ENCODE measurements around the gene CHMP6. TPM values are rescaled to one million over a fixed set of nuclear protein-coding genes. Genes with fewer than 3 reads are reported as not detected.

The CHMP6 gene
- total and polyA plus RNA-seq, 8 donors, result 5.4 to 117 (median 24.5) TPM

DNA sequence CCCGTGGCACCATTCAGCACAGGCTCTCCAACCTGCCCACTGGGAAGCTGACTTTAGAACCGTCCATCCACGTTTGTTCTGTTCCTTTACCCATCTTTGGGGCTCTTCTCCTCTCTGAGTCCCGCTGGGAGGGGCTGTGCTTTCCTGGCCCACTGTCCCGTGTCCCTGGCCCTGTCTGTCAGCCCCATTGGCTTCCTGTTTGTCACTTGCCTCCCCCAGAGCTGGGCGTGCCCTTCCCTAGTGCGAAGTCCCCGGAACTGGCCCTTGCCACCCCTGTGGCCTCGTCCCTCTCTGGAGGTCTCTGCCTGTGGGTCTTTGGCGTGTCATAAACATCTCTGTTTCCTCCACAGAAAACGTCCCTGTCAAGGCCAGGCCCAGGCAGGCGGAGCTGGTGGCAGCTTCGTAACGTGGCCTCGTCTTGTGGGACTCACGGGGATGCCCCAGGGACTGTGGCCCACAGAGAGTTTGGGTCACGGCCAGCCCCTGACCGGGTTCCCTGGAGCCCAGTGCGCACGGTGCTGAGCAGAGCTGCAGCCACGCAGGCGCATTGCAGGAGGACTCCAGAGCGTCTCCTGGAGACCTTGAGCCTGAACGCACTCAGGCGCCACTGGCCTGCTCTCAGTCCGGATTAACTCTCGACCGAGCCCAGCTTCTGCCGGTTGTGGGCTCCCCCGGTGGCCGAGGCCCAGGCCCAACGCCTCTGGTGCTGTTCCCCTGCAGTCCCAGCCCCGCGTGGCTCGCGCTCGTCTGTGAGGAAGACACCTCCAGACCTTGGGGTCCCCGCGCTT is 7.3 kb downstream of the CHMP6 start:
- no peaks in the 10 kb centered on the region for H3K9me3 ChIP-seq
- no peak overlapping the region for H3K4me3 ChIP-seq
- peaks cover 0 to 22% (median 14%) of the 10 kb centered on the region in 3 donors for H3K27me3 ChIP-seq
- no peak overlapping the region for H3K27ac ChIP-seq
- H3K36me3 ChIP-seq, result peaks cover 39 to 65% (median 59%) of the 10 kb centered on the region in 4 donors
- peaks cover 5 to 44% (median 39%) of the 10 kb centered on the region in 4 donors for H3K4me1 ChIP-seq
- TF ChIP-seq CTCF (IDR thresholded peaks at IDR 0.05) (no peak), POLR2AphosphoS5 (IDR thresholded peaks at IDR 0.05) (no peak), EP300 (IDR thresholded peaks at IDR 0.05) (no peak), POLR2A (IDR thresholded peaks at IDR 0.05) (no peak)
- 89 to 93% (median 90%) methylated on average over 15 to 39 of the region's 39 CpGs for WGBS, 5 donors
- no peak for DNase-seq
- intact Hi-C loops (cut with DNase I; ENCODE audit: low total_unique reads), result loop anchor here (10.0 kb wide), 1 partner anchor 106 kb away; no protein-coding TSS in a partner anchor

- intact Hi-C loops (cut with DNase I; ENCODE audit: low total_unique reads), result loop anchor here (10.0 kb wide), 1 partner anchor 105 kb away; no protein-coding TSS in a partner anchor
- H3K9me3 ChIP-seq, result no peaks in the 10 kb centered on the region
- no peak overlapping the region for H3K27ac ChIP-seq
- WGBS, 5 donors, result 89 to 94% (median 92%) methylated on average over 21 to 40 of the region's 40 CpGs
- DNase-seq, result no peak
- H3K4me1 ChIP-seq, result peaks cover 13 to 46% (median 41%) of the 10 kb centered on the region in 4 donors
- H3K27me3 ChIP-seq, result peaks cover 6 to 30% (median 22%) of the 10 kb centered on the region in 3 donors
- TF ChIP-seq POLR2AphosphoS5 (IDR thresholded peaks at IDR 0.05) (no peak), CTCF (IDR thresholded peaks at IDR 0.05) (no peak), EP300 (IDR thresholded peaks at IDR 0.05) (no peak), POLR2A (IDR thresholded peaks at IDR 0.05) (no peak)
- no peak overlapping the region for H3K4me3 ChIP-seq
- peaks cover 39 to 61% (median 57%) of the 10 kb centered on the region in 4 donors for H3K36me3 ChIP-seq
Observed at GRCh38 chr17:80999536-81000333, 8.1 kb downstream of the CHMP6 start.

GRCh38 chr17:81000334-81000630 is 8.6 kb downstream of the CHMP6 start:
- no peak for DNase-seq
- 40 to 100% (median 90%) methylated on average over 1 to 8 of the region's 8 CpGs for WGBS, 5 donors
- H3K27ac ChIP-seq, result no peak overlapping the region
- peaks cover 39 to 55% (median 52%) of the 10 kb centered on the region in 4 donors for H3K36me3 ChIP-seq
- intact Hi-C loops (cut with DNase I; ENCODE audit: low total_unique reads), result no loop called here
- peaks cover 6 to 36% (median 27%) of the 10 kb centered on the region in 3 donors for H3K27me3 ChIP-seq
- TF ChIP-seq CTCF (IDR thresholded peaks at IDR 0.05), result no peak
- no peak for TF ChIP-seq POLR2AphosphoS5 (IDR thresholded peaks at IDR 0.05)
- no peak for TF ChIP-seq EP300 (IDR thresholded peaks at IDR 0.05)
- TF ChIP-seq POLR2A (IDR thresholded peaks at IDR 0.05), result no peak
- no peak overlapping the region for H3K4me3 ChIP-seq
- no peaks in the 10 kb centered on the region for H3K9me3 ChIP-seq
- H3K4me1 ChIP-seq, result peaks cover 13 to 46% (median 42%) of the 10 kb centered on the region in 4 donors

- intact Hi-C loops (cut with DNase I; ENCODE audit: low total_unique reads), result no loop called here
- Histone ChIP-seq H3K4me1 (peaks cover 13 to 46% (median 42%) of the 10 kb centered on the region in 4 donors), H3K36me3 (peaks cover 39 to 50% (median 46%) of the 10 kb centered on the region in 4 donors), H3K27me3 (peaks cover 6 to 41% (median 31%) of the 10 kb centered on the region in 3 donors), H3K27ac (no peak overlapping the region), H3K4me3 (no peak overlapping the region), H3K9me3 (no peaks in the 10 kb centered on the region)
- WGBS, 5 donors, result 32 to 63% (median 53%) methylated on average over 8 to 18 of the region's 18 CpGs
- TF ChIP-seq EP300 (IDR thresholded peaks at IDR 0.05), result no peak
- TF ChIP-seq POLR2A (IDR thresholded peaks at IDR 0.05), result no peak
- no peak for TF ChIP-seq POLR2AphosphoS5 (IDR thresholded peaks at IDR 0.05)
- TF ChIP-seq CTCF (IDR thresholded peaks at IDR 0.05), result no peak
- peak in 1 of 2 donors; percentile 45 for DNase-seq
Observed at GRCh38 chr17:81000631-81001357, 9.2 kb downstream of the CHMP6 start.
